GM20431 (cell line): ENCODE measurements around the gene ZNF423.
"Not testable (repeated sequence)": the region's sequence is repeated elsewhere in the genome, so short reads cannot be mapped to it uniquely, and the experiment has no call there.

ENCODE experiments used
- in situ Hi-C: fragments of 300-500 bp; cut with MseI, MboI; formaldehyde crosslinking; loops from one replicate; pipeline ENCODE4 v1.15.0; 2020; ENCODE audit warnings: low sequenced_read_pairs; ENCODE audit not compliant: unreplicated experiment

The ZNF423 gene

DNA sequence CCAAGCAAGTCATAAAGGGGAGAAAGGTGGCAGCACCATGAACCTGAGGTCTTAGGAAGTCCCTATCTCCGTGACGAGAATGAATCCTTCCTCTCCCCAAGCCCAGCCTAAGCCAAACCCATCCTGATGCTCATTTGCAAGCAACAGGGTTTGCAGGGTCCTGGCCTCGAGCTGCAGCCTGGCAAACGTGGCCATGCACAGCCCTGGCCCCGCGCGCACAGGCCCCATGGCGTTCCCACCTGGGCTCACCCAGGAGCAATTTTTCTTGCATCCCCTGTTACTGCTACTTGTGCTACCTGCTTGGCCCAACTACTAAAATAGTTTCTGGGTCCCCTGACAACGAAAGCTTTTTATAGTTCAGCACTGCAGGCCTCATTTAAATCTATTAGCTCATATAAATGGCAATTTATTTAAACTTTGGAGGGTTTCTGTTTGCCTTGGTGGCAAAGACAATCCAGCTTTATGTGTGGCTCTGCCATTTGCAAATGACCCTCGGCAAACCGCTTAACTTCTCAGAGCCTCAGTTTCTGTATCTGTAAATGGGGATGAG is 340.8 kb downstream of the ZNF423 start:
- in situ Hi-C loops, result no loop called here

DNA sequence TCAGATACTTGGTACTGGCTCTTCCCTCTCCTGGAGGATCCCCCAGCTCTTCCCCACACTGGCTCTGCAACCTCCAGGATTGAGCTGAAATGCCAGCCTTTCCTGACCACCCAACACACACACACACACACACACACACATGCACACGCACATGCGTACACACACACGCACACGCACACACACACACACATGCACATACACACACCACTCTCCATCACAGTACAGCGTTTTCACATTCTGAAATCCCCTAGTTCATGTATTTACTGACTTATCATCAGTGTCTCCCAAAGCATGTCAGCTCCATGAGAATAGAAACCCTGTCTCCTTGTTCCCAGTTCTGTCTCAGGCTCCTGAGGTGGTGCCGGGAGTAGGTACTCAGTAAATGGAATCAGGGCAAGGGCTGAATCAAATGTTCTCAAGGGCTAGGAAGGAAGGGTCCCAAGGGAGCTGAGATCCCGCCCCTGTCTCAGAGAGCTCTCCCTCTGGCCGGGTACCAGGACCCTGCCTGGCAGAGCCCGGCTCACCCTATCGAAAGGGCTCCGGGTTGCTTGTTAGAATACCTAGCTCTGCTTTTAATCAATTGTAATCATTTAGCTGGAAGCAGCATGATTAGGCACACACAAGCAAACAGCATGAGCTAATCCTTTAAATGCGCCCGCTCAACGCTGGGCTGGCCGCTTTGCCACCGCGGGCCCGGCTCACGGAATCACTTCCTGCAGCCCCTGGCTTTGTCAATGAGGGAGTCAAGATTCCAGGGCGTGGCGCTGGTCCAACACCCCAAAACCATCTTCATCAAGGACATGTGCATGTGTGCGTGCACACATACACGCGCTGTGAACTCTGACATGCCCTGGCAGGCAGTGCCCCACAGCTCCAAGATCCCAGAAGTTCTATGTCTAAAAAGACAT is 341.6 kb downstream of the ZNF423 start:
- in situ Hi-C loops, result no loop called here

DNA sequence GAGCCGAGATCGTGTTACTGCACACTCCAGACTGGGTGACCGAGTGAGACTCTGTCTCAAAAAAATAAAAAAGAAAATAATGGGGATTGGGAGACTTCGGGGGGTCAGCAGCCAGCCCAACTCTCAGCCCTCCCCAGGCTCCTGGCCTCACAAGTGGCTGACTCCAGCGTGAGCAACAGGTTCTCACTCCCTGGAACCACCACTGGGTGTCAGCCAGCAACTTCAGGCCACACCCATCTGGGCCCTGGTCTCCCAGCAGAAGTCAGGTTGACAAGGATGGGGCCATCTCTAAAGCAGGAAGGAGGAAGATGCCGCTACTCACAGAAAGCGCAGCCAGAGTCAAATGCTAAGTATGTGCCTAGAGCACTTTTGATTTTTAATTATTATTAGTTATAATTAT is 342.9 kb downstream of the ZNF423 start:
- in situ Hi-C loops, result no loop called here

DNA sequence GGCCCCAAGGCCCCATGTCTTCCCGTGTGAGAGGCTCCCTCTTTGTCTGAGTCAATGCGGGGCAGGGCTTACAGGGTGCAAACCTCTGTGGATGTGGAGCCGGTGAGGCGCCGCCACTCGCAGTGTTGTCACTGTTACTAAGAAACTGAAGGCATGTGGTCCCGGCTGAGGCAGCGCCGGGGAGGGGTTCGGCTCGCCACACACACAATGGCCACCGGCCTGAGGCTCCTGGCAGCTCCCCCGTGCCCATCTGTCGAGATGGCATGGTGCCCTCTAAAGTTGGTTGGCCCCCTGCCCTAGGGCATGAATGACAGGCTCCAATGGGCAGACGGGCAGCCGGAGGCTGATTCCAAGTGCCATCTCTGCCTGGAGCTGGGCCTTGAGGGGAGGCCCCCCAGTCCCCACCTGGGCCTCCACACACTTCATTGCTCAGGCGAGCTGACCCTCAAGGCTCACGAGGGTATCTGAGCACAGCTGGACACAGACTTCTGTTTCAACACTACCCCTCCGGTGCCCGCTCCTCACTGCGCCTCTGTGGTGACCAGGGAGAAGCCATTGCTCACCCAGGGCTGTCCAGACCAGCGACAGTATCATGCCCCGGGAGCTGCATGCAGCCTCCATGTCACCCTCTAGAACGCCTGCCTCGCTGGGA is 345.1 kb downstream of the ZNF423 start:
- in situ Hi-C loops, result no loop called here

DNA sequence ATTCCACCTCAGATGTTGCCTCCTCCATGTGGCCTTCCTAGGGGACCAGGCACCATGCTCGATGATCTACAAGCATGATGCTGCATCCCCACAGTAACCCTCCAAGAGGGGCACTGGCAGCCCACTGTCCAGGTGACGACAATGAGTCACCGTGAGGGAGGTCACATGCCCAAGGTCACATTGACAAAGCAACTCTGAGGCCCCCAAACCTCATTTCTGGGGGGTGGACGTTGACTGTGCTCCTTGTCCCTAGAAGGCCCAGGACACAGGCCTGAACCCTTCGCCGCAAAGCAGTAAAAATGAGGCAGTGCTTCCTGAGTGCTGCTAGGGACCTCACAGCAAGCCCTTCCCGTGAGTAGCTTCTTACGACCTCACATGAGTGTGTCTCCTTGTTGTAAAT is 345.8 kb downstream of the ZNF423 start:
- in situ Hi-C loops, result no loop called here

DNA sequence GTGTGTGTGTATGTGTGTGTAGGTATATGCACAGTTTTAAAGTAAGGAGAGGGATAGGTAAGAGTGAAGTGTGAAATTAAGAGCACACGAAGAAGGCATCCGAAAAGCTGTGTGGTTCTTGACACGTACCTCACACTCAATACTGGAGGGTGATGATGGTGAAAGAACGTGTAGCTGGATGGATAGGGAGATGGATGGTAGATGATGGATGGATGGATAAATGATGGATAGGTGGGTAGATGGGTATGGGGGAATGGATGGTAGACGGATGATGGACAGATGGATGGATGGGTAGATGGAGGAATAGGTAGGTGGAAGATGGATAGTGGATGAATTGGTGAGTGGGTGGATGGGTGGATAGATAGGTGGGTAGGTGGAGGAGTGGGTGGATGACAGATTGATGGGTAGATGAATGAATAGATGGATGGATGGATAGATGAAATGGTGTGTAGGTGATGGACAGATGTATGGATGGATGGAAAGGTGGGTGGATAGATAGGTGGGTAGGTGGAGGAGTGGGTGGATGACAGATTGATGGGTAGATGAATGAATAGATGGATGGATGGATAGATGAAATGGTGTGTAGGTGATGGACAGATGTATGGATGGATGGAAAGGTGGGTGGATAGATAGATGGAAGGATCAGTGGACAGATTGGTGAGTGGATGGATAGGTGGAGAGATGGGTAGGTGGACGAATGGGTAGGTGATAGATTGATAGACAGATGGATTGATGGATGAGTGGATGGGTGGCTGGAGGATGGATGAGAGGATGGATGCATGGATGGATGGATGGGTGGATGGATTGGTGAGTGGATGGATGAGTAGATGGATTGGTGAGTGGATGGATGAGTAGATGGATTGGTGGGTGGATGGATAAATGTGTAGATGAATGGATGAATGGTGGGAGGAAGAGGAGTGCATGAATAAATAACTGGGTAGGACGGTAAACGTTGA is 349.6 kb downstream of the ZNF423 start:
- in situ Hi-C loops, result not testable (repeated sequence)

DNA sequence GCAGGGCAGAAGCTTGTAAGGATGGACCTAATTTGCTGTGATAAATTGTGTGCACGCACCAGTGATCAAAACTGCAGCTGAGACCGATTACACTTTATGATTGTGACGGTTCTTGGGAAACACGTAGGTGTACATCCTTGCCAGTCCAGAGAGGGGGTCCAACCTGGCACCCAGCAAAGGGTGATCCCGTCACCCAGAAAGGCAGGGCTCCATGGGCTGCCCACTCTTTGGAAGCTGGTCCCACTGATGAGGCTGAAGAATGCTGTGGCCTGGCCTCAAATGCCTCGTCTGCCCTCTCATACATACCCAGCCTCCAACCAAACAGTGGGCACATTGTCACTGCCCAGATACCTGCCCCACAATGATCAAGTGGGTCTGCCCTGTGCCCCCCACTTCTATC is 350.4 kb downstream of the ZNF423 start:
- in situ Hi-C loops, result no loop called here

DNA sequence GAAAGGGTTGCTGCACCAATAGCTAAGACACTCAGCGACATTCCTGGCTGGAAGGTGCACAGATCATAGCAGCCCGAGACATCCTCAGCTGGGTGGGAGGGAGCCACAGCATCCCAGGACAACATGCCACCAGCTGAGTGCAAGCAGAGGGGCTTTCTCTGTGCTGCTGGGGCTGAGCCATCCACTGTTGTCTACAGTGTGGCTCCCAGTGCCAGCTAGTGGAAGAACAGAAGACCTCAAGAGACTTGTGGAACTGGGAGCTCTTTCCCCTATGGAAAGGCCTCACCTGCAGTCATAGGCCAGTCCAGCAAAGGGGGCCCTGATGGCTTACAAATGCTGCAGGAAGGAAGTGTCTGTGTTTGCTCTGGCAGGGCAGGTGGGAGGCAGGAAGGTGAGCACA is 351.3 kb downstream of the ZNF423 start:
- in situ Hi-C loops, result no loop called here

DNA sequence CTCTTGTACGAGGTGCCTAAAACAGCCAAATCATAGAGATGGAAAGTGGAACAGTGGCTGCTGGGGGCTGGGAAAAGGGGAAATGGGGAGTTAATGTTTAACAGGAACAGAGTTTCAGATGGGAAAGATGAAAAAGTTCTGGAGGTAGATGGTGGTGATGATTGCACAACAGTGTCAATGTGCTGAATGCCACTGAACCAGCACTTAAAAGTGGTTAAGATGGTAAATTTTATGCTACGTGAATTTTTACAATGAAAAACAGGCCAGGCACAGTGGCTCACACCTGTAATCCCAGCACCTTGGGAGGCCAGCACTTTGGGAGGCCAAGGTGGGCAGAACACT is 351.9 kb downstream of the ZNF423 start:
- in situ Hi-C loops, result no loop called here

DNA sequence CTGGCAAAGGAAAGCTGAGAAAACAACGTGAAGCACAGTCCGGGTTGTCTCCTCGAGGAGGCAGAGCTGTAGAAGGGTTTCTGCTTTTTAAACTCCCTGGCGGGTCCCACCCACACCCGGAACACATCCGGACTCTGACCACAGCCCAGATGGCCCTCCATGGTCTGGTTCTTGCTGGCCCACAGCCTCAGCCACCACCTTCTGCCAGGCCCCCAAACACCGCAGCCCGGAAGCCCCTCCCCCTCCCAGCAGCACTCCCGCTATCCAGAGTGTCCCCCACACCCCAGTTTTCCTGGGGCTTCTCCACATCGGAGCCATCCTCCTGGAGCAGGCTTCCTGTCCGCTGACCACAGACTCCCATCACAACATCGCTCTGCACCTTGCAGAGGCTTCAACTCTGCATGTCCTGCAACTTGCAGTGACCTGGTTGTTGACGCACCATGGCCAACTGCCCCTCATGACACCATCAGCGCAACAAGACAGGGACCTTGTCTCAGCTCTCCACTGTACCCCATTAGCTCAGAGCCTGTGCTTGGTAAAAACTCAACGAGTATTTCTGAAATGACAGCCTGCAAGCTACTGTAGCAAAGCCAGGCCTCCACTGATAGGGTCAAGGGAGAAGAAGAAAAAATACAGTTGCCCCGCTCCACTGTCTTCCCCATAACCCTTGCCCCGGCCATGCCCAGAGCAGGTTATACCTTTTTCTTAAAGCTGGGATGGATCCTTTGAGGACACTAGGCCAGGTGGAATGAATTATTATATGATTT is 352.5 kb downstream of the ZNF423 start:
- in situ Hi-C loops, result no loop called here

DNA sequence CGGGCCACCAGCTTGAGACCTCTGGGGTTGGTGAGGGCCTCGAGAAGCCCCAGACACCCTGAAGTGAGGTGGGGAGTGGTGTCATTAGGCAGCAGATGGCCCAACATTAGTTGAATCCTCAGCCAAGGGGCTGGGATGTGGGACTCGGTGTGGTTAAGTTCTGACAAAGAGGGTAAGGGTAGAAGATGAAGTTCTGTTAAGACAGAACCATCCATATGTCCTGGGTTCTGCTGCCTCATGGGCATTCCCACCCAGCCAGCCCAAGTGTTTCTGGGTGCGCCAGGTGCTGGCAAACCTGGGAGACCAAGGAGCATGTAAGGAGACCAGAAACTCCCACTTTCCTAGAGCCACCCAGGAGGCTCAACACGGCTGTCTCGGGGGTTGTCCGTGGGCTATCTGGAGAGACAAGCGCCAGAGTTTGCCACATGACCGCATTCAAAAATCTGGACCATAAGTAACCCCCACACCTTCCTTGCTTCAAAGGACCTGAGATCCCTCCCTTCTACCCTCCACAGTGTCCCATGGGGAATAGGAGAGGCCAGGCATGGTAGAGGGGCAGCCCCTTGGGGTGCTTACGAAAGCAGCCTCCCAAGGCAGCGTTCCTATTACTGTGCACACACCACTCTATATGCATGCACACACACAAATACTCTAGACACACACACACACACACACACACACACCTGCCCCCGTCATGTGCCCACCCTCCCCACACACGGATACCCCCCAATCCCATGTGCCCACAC is 353.6 kb downstream of the ZNF423 start:
- in situ Hi-C loops, result no loop called here

DNA sequence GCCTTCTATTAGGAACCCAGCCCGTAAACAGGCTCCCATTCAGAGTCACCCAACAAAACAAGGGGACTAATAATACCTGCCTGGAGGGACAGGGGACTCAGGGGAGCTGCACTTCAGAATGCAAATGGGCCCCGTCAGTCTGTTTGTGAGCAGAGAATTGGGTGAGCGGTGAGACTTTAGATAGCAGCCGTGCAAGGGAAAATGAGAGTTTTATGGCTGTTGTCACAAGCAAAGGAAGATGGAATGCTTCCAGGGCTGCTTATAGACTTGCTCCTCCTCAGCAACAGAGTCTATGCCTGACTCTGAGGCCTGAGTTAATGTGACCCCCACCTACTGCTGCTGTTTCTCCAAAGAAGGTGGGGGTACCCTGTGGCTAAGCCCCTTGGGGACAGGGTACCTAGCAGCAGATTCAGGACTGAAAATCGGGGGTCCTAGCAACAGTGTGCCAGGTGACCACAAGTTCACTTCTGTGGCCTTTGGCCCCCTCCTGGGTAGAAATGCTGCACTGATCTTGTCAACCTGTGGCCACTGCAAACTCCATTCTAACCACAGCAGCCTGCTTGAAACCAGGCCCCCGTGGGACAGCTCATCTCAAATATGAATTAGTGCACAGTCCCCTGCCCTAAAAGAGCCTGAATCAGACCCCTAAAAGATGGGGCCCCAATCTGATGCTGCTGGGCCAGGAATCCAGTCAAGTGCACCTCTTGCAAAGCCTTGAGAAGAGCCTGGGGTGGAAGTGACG is 355.9 kb downstream of the ZNF423 start:
- in situ Hi-C loops, result no loop called here

DNA sequence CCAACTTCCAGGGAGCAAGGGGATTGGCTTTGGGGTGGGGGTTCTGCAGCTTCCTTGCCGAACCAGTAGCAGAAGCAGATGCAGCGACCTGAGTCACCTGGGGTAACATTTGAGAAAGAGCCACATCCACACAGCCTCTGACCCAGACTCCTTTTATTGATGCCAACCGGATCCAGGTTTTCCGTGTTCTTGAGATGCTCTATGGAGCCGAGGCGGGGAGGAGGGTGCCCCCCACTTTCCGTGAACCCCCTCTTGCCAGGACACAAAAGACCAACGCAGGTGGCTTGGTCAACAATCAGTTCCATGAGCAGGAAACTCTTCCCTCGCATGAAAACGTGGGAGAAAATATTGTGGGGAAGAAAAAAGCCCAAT is 356.5 kb downstream of the ZNF423 start:
- in situ Hi-C loops, result no loop called here

DNA sequence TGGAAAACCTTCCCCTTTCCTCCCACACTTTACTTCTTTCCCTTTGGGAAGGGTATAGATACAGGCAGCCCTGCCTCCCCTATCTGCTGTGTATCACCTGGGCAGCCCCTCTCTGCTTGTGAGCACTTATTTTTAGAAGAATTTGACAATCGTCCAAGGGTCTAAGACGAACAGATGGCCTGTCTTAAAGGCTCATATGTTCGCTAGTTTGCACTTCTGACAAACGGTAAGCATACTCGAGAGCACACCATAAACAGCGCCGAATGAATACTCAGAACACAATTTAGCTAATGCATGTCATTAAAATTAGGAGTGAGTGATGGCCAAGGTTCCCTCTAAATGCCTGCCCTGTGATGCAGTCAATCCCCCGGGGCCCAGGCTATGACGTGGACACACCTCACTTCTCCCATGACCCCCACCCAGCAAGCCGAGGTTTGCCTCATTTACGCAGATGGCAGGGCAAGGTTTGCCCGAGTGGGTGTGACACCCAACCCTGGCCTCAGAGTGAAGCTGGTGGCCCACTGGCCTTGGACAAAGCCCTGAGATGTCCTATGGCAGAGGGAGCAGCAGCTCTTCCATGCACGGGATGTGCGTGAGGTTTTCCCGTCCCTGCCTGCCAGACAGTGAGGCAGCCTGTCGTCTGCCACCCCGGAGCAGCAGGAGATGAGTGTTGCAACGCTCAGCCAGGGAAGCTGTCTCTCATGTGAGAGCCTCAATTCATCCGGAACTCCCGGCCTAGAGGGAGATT is 357.1 kb downstream of the ZNF423 start:
- in situ Hi-C loops, result no loop called here

DNA sequence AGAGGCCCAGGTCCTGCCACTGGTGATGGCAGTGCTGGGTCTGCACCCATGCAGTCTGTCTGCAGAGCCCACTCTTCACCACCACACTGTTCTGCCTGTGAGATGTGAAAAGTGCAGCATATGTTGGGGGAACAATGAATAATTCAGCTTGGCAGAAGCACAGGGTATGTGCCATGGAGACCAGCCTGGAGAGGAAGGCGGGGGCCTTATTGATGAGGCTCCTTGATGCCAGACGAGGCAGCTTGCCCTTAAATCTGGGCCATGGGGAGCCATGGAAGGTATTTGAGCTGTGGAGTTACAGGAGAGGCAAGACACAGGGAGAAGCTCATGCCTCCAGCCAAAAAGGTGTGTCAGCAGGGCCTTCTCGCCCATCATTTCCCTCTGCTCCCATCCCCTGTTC is 357.6 kb downstream of the ZNF423 start:
- in situ Hi-C loops, result no loop called here

DNA sequence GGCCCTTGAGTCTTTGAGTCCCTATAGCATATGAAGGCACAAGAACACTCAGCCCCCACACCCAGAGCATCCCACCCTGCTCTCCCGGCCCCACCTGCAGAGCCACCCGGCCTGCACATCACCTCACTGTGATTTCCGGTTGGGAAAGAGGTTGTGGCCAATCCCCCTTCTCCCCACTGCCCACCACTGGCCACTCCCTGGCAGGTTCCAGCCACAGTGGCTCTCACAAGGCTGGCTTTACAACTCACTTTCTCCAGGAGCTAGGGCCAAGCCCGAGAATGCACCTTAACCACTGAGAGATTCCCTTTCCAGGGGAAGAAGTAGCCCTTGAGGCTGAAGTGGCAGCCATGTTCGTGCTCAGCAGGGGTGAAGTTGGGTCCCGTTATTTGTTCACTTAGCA is 358.4 kb downstream of the ZNF423 start:
- in situ Hi-C loops, result no loop called here

DNA sequence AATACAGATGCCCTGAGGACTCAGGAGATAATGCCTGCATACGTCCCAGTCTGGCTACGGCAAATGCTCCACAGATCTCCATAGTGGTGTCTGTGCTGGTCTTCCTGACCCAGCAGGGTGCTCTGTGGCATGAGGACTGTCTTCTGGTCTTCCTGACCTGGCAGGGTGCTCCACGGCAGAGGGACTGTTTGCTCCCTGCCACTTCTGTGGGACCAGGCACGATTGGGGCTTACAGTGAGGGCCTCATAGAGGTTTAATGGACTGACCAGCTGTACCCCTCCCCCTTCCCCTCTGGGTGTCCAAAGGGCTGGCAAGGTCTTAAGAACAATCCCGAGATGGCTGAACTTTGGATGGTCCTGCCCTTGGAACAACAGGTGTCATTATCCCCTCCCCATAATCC is 359.3 kb downstream of the ZNF423 start:
- in situ Hi-C loops, result no loop called here
